Measurements from ENCODE around the gene TOX2.

Gene TOX2

DNA sequence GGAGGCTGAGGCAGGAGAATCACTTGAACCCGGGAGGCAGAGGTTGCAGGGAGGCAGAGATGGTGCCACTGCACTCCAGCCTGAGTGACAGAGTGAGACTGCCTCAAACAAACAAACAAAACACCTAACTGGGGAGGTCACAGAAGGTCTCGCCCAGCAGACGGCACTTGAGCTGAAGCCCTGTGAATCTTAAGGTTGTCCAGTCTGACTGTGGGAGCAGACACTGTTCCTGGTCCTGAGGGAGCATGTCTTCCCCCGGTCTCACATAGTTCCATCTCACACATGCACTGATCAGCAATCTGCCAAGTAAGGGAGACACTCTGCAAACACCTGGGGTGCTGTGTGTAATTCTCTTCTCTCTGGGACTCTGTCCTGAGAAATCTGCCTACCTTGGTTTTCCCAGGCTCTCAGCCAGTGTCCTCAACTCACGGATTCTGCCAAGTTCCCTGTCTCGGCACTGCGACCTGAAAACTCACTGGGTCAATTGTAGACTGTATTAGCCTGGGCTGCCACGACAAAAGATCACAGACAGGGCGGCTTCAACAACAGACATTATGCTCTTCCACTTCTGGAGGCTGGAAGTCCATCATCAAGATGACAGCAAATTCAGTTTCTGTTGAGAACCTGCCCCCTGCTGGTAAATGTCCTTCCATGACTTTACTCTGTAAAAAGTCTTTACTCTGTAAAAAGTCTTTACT lies 178.0 kb downstream of the TOX2 start:
- in situ Hi-C loops (cut with HindIII; ENCODE audit: low sequenced_read_pairs), result loop anchor here (25.0 kb wide), 1 partner anchor 330 kb away; no protein-coding TSS in a partner anchor

- in situ Hi-C loops (cut with HindIII; ENCODE audit: low sequenced_read_pairs), result loop anchor here (25.0 kb wide), 1 partner anchor 331 kb away; no protein-coding TSS in a partner anchor
Observed at GRCh38 chr20:44093249-44093582, 178.6 kb downstream of the TOX2 start.

DNA sequence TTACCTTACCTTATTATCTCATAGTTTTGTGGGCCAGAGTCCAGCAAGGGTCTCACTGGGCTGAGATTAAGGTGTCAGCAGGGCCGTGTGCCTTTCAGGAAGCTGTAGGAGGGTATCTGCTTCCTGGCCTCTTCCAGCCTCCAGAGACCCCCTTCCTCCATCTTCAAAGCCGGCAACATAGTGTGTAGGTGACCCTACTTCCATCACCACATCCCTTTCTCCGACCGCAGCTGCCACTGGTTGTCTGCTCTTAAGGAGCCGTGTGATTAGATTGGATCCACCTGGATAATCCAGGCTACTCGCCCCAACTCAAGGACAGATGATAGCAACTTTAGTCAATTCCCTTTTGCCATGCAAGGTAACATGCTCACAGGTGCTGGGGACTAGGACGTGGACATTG lies 181.2 kb downstream of the TOX2 start:
- in situ Hi-C loops (cut with HindIII; ENCODE audit: low sequenced_read_pairs), result loop anchor here (25.0 kb wide), 1 partner anchor 334 kb away; no protein-coding TSS in a partner anchor

DNA sequence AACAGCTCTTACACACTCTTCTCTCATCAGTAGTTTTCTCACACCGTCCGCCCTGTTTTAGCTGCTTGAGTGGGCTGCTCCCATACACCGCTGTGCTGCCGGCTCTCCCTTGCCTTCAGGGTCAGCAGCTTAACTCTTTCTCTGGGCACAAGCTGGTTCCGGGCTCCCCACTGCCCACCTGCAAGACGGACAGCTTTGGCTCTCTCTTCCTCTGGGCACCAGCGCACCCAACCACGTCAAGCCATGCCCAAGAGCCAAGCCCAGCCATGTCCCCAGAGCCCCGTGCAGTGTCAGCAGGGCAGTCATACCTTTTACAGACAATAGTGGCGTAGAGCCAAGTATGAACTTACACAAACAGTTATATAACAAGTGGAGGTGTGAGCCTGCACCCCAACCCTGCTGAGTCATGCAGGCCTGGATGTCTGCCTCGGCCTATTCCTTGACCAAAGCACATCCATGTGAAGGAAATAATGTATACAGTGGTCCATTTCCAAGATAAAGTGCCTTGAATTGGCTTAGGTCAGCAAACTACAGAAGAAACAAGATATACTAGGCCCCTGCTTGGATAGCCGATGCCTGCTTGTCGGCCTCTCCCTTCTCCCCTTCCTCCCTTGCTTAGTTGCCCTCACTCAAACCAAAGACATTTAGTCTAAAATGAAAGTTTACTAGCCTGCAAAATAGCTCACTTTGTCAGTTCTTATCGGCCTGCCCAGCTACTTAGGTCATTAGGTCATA lies 183.0 kb downstream of the TOX2 start:
- in situ Hi-C loops (cut with HindIII; ENCODE audit: low sequenced_read_pairs), result loop anchor here (25.0 kb wide), 1 partner anchor 335 kb away; no protein-coding TSS in a partner anchor

- in situ Hi-C loops (cut with HindIII; ENCODE audit: low sequenced_read_pairs), result loop anchor here (25.0 kb wide), 1 partner anchor 336 kb away; no protein-coding TSS in a partner anchor
Observed at GRCh38 chr20:44098256-44098630, 183.6 kb downstream of the TOX2 start.

DNA sequence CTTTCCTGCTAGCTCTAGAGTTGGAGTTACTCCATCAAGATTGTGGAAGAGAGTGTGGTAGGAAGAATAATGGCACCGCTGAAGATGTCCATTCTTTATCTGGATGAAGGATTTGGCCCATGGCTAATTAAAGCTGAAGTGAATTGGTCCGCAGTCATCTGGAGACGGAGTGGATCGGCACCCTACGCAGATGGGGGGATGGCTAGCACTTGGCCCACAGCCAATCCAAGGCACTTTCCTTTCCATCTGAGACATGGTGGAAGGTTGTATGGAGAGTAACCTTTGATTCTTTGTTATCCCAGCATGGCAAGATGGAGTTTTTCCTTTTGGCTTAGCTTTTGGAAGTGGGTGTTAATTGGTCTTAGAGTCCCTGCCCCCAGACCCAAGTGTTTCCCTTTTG lies 184.0 kb downstream of the TOX2 start:
- in situ Hi-C loops (cut with HindIII; ENCODE audit: low sequenced_read_pairs), result loop anchor here (25.0 kb wide), 1 partner anchor 336 kb away; no protein-coding TSS in a partner anchor

DNA sequence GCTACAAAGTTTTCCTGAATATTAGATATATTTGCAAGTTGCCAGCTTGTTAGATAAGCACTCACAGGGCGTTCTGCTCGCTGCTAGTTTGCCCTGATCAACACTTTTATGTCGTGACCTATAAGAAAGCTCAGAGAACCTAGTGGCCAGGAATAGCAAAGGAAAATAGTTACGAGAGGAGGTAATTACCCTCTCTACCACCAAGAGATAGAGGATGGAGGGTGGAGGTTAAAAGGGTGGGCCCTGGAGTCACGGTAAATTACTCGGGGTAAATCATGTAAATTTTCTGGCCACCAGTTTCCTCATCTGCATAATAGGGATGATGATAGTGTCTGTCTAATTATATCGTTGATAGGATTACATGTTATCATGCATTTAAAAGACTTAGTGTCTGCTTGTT lies 185.2 kb downstream of the TOX2 start:
- in situ Hi-C loops (cut with HindIII; ENCODE audit: low sequenced_read_pairs), result loop anchor here (25.0 kb wide), 1 partner anchor 338 kb away; no protein-coding TSS in a partner anchor

DNA sequence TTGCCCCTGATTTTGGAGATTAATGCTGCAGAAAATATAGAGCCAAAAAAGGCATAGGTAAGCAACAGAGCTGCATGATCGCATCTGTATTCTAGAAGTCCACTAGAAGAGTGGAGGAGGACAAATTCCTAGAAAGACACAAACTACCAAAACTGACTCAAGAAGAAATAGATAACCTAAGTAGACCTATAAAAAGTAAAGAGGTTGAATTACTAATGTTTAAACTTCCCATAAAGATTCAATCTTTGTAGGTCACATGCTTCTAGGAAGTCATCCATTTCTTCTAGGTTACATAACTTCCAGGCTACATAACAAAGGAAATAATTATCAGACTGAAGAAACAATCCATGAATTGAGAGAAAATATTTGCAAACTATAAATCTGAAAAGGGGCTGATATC lies 187.9 kb downstream of the TOX2 start:
- in situ Hi-C loops (cut with HindIII; ENCODE audit: low sequenced_read_pairs), result no loop called here

- in situ Hi-C loops (cut with HindIII; ENCODE audit: low sequenced_read_pairs), result no loop called here
Observed at GRCh38 chr20:44104798-44105517, 190.3 kb downstream of the TOX2 start.

- in situ Hi-C loops (cut with HindIII; ENCODE audit: low sequenced_read_pairs), result no loop called here
Observed at GRCh38 chr20:44106615-44107014, 192.0 kb downstream of the TOX2 start.

DNA sequence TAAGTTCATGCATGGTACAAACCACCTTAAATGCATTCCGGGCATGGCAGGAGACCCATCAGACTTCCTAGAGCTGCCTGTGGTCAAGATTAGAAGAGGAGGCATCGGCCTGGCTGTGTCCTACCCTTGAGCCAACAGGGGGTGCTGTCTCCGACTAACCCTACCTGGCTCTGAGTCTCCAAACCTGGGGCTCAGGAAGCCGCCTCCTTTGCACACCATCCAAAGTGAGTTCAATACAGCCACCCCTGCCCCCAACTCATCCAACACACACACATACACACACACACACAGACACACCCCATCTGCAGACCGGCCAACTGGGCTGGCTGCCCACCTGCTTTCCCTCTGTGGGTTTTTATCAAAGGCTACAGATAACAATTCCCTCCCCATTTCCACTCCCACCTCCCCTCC lies 195.3 kb downstream of the TOX2 start:
- in situ Hi-C loops (cut with HindIII; ENCODE audit: low sequenced_read_pairs), result no loop called here

DNA sequence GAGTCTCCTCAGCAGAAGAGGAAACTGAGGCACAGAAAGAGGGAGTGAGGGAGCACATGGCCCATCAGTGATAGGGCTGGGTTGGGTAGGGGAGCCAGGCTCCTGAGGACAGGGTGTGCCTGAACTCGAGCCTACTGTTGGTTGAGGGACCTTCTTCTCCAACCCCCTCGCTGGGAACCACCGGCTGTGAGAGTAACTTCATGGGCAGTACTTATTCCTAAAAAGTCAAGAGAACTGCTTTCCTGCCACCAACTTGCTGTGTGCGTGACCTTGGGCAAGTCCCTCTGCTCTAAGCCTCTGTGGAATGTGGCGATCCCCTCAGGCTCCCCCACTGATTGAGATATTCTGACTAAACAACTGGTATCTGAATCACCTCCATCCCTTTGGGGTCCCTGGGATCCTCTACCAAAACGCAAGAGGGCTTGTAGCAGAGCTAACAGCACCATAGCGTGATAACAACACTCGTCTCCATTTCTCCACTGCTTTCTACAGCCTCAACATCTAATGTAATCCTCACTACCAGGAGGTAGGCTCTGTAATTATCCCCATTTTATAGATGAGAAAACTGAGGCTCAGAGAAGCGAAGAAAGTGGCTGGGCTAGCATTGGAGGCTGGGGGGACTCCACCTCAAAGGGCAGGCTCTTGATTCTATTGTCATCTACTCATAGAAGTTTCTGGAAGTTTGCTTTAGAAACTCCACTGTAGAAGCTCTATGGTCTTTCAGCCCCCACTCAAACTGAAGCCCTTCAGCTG lies 196.3 kb downstream of the TOX2 start:
- in situ Hi-C loops (cut with HindIII; ENCODE audit: low sequenced_read_pairs), result no loop called here

- in situ Hi-C loops (cut with HindIII; ENCODE audit: low sequenced_read_pairs), result no loop called here
Observed at GRCh38 chr20:44111712-44112335, 197.2 kb downstream of the TOX2 start.

DNA sequence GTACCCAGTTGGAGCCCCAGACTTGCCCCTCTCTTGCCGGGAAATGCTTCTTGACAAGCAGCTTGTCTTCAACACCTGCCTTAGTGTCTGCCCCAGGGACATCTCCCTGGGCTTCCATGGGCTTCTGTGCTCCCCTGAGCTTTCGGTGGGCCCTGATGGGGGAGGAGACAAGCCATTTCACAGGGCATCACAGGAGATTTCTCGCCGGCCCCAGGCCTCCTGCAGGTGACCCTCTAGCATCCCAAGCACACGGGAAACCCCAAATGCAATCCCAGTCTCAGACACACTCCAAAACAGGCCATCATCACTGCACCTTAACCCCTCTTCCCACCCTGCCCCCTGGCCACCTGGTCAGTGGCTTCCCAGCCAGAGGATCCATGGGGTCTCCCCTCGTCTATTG lies 197.8 kb downstream of the TOX2 start:
- in situ Hi-C loops (cut with HindIII; ENCODE audit: low sequenced_read_pairs), result no loop called here

DNA sequence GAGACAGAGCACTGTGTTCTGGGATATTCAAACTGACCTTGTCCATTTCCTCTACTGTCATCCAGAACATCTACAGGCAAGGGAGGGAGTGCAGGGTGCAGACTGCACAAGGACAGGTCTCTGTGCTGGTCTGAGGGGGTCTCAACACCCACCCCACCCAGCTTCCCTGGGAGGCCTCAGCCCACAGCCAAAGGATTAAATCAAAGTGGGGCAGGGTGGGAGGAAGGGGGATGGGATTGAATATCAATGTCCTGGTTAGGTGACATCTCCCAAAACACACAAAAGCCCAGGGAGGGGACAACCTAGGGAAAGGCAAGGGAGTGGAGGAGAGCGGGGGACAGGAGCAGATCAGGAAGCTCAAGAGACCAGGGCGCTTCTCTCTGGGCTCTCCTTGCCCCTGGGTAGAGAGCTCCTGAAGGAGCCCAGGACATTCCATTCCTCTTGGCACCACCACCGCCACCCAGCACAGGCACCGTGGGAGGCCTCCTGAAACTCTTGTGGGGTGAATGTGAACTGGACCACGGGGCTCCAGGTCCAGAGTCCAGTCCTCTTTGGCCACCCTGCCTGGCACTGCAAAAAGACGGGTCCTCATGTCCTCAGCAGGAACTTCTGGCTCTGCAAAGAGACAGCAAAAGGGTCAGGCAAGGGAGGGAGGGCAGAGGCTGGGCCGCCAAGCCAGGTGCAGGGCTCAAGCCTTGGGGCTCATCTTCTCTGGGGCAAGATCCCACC lies 198.4 kb downstream of the TOX2 start:
- in situ Hi-C loops (cut with HindIII; ENCODE audit: low sequenced_read_pairs), result no loop called here

DNA sequence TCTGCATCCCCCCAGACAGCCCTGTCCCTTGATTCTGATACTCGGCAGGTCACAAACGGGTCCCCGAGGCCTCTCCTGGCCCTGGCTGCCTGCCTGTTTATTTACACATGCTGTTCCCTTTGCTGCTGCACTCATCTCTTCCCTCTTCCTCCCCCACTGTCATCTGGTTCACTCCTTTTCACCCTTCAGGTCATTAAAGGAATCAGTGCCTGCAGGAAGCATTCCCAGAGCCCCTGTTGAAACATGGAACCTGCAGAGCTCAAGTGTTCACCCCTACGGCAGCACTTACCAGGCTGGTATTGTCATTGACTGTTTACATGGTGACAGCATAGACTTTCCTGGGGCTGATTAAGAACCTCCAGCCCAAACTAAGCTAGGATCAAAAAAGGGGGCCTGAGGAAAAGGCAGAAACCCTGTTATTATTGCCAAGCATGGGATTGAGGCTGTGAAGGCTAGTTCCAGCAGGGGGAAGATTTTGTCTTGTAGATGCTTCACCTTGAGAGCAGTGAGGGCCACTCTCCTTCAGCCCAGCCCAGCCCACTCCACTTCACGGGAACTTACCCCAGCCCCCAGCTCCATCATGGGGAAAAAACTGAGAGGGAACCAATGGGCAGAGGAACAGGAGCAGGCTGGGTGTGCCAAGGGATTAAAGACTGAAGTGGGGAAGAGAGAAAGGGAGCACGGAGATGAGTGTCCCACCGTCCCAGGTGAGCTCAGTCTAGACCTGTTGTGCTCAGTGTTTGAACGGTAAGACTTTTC lies 199.1 kb downstream of the TOX2 start:
- in situ Hi-C loops (cut with HindIII; ENCODE audit: low sequenced_read_pairs), result no loop called here

GRCh38 chr20:44115181-44115580 lies 200.5 kb downstream of the TOX2 start:
- in situ Hi-C loops (cut with HindIII; ENCODE audit: low sequenced_read_pairs), result loop anchor here (5.0 kb wide), 1 partner anchor 82 kb away; no protein-coding TSS in a partner anchor

DNA sequence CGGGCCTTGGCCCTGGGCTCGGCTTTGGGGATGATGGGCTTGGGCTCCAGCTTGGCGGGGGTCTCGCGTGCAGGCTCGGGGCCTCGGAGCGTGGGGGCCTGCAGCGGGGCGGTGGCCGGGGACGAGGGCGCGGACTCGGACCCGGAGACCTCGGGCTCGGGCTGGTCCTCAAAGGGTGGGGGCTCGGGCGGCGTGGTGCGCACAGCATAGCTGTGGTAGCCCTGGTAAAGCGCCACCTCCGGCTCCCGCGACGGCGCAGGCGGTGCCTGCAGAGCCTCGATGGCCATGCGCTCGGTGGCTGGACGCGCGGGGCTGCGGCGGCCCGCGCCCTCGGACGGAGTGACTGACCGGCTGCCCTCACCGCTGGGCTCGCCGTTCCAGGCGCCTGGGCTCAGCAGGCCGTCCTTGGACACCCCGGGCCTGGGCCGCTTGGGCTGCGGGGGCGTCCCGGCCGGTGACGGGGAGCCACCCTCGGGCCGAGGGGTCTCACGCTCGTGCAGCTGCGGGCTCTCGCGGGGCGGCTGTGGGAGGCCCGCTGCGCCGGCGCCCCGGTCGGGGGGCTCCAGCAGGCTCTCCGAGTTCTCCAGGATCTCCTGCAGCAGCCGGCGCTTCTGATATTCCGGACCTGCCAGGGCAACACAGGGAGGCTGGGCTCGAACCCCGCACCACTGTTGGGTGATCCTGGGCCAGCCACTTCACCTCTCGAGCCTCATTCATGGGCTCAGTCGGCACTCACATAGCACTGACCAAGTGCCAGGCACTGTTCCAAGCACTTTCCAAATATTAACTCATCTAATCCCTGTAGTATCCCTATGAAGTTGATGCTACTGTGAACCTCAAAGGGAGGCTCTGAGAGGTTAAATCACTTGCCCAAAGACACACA lies 201.4 kb downstream of the TOX2 start:
- in situ Hi-C loops (cut with HindIII; ENCODE audit: low sequenced_read_pairs), result loop anchor here (5.0 kb wide), 1 partner anchor 81 kb away; no protein-coding TSS in a partner anchor

All from DLD1 (cell line).